ENCODE results near the gene RHOF.

The RHOF gene

GRCh38 chr12:121804417-121805111, 11.1 kb upstream of the RHOF start:
- DNase-seq (ENCODE audit: low read depth in 2 of 2): no peak

- DNase-seq (ENCODE audit: low read depth in 2 of 2): no peak
Measured at GRCh38 chr12:121803861-121804416, 10.5 kb upstream of the RHOF start, which contains the start of gene SETD1B. SETD1B (plus strand) TSS chr12:121804009; CDS start chr12:121804738, 729 bp downstream.

DNA sequence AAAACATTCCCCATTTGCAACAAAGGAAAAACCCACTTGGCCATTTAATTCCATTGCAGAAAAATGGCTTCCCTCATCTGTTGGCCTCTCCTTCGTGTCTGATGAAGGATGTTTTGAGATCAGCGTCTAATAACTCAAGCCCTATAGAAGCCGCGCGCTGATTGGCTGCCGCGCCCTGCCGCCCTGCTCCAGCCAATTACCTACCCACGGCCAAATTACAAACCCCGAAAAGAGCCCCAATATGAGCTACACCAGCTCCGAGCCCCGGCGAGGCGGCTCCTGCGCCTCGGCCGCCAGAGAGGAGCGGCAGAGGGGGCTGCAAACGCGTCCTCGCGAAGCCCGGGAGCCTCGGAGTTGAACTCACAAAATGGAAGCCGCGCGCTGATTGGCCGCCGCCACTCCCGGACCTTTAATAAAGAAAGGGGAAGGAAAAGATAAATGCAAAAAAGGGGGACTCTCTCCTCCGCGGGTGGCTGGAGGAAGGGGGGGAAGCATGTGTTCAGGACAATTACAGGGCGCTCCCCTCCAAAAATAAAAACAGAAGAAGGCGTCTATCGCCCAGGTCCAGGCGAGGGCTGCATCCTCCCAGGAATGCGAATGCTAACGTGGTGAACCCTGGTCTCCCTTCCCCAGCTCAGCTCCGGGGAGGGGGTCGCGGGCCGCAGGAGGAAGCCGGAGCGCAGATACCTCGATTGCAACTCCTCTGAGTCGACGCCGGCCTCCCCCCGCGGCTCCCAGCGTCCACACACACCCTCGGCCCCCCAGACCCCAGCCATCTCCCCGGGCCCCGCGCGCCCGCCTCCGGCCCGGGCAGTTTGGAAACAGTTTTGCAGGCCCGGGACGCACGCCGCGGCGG, 9.6 kb upstream of the RHOF start:
- DNase-seq (ENCODE audit: low read depth in 2 of 2): peak; percentile 72 to 75

DNA sequence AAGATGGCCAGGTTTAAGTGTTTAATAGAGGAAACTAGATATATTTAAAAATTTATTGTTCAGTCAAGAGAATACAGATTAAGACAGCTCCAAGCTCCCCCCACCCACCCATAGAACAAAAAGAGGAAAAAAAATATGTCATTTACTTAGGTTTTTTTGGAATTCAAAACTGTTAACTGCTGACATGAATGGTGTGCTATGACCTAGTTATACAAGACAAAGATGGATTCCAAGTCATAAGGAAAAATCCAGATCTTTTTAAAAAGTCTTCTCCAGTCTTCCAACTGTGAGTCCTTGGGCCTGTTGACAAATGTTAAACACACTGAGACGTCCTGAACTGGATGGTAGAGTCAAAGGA, 9.0 kb upstream of the RHOF start:
- DNase-seq (ENCODE audit: low read depth in 2 of 2): no peak

DNA sequence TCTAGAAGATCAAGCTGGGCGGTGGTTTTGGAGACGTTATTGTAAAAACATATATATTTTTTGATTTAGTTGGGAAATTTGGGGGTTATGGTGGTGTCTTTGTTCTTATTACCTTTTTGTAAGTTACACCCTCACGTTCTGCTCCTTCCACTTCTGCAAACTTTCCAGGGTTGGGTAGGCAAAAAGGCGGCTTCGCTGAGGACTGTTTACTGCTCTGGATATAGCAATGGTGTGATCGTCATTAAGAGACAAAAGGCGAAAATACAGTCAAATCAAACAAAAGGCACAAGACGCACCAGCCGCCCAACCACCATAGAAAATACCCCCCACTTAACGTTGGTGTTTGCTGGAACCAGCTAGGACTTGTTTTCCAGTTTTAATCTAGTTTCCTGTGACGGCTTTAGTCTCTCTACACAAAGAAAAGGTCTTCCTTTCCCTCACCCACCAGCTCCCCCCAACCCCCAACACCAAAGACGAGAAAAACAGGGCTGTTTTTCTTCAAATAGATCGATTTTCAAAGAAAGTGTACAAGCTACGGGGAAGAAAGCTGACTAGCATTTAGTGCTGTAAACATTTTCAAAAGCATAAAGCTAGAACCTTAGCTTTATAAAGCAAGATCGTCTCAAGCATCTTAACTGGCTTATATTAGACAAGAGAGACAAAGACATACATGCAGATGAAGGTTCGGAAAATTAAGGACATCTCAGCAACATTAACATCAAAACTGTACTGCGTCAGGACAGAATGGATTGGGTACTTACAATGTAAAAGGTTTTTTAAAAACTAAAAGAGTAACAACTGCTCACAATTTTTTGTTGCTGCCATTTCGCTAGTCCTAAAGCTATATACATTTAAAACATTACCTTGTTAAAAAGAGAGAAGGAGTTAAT, 8.4 kb upstream of the RHOF start:
- DNase-seq (ENCODE audit: low read depth in 2 of 2): no peak

DNA sequence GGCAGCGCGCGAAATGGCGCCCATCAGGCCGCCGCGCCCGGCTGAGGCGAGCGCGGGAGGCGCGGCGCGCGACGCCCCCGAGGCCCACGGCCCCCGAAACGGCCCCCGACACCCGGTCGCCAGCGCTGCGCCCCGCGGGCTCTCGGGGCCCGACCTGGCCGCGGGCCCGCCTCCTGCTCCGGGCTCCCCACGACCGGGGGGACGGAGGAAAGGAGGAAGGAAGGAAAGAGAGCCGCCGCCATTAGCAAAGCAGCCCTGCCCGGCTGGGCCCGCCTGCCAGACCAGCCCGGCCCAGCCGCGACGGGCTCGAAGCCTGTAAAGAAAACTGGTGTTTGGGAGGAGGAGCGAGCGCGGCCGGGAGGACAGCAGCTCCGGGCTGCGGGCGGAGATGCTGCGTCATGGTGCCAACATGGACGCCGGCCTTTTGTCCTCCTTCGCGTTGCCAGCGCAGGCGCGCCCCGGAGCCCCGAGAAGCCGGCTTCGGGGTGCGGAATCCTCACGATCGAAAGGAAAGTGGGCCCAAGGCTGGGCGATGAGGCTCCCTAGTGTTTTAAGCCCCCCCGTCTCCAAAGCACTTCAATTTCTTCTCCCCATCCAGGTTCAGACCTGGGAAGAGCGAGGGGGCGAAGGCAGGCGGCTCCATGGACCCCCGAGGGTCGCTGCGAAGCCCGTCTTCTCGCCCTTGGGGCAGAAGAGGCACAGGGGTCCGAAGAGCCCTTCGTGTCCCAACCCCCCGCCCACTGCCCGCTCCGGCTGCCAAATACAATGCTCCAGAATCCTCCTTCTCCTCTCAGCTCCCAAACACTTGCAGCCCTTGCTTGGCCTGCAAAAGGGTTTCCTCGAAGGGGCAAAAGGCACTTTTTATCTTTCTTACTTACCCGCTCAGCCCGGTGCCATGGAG, 7.5 kb upstream of the RHOF start:
- no peak for DNase-seq (ENCODE audit: low read depth in 2 of 2)

- no peak for DNase-seq (ENCODE audit: low read depth in 2 of 2)
Measured at GRCh38 chr12:121799842-121800693, 6.6 kb upstream of the RHOF start.

- DNase-seq (ENCODE audit: low read depth in 2 of 2): no peak
Measured at GRCh38 chr12:121799156-121799841, 5.8 kb upstream of the RHOF start.

- no peak for DNase-seq (ENCODE audit: low read depth in 2 of 2)
Measured at GRCh38 chr12:121798787-121799155, 5.3 kb upstream of the RHOF start.

DNA sequence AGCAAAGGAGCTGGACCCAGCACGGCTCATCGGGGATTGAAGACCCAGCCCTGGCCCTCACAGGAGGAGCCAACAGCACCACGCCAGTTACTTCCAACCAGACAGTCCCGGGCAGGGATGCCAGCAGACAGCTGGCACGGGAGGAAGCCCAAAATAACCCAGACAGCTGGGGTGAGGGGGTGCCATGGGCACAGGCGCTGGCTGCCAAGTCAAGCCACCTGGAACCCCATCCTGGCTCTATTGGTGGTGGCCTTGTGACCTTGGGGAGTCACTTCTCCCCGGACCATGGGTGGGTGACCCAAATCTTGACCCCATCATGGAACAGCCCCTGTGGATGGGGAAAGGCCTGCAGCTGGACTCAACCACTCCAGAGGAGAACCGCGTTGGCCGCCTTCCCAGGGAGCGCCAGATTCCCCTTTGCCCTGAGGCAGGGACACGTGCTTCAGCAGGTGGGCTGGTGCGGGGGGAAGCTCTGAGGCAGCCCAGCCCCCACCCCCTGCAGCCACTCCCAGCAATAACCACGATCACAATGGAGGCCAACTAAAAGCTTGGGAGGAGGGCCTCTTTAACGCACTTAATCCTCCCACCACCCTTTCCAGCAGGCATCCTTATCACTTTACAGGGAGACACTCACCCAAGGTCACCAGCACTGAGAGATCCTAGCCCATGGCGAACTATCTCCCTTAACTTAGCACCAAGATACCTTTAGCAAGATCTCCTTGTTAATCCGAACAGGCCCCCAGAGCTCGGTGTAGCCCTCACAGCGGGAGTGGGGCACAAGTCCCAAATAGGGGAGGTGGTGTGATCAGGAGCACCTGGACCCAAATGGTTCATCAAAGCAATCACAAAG, 4.7 kb upstream of the RHOF start:
- DNase-seq (ENCODE audit: low read depth in 2 of 2): no peak

DNA sequence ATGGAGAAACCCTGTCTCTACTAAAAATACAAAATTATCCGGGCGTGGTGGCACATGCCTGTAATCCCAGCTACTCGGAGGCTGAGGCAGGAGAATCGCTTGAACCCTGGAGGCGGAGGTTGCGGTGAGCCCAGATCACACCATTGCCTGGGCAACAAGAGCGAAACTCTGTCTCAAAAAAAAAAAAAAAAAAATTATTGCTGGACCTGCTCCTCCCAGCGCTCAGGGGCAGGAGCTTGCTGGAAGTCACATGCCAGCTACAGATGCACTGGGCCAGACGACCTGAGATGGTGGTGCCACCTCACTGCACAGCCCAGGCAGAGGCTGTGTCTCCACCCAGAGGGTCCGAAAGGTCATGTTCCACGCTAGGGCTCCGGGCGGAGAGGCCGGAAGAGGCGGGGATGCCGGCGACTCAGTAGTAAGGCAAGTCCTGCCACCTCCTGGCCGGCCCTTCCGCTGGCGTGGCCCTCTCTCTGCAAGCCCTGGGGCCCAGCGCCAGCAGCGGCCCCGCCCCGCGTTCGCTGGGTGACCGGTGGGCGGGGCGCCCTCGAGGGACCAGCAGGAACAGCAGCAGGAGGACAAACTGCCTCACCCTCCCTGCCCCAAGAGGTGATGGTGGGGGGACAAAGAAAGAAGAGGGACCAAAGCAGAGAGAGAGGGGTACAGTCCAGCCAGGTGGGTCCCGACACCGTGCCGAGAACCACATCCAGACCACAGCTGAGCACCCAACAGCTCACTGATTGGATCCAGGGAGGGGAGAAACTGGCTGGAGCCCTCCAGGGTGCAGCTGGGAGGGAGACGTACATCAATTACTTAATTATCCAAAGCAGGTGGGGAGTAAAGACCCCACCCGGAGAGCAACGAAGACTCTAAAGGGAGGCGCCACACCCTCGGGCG, 3.6 kb upstream of the RHOF start:
- no peak for DNase-seq (ENCODE audit: low read depth in 2 of 2)

DNA sequence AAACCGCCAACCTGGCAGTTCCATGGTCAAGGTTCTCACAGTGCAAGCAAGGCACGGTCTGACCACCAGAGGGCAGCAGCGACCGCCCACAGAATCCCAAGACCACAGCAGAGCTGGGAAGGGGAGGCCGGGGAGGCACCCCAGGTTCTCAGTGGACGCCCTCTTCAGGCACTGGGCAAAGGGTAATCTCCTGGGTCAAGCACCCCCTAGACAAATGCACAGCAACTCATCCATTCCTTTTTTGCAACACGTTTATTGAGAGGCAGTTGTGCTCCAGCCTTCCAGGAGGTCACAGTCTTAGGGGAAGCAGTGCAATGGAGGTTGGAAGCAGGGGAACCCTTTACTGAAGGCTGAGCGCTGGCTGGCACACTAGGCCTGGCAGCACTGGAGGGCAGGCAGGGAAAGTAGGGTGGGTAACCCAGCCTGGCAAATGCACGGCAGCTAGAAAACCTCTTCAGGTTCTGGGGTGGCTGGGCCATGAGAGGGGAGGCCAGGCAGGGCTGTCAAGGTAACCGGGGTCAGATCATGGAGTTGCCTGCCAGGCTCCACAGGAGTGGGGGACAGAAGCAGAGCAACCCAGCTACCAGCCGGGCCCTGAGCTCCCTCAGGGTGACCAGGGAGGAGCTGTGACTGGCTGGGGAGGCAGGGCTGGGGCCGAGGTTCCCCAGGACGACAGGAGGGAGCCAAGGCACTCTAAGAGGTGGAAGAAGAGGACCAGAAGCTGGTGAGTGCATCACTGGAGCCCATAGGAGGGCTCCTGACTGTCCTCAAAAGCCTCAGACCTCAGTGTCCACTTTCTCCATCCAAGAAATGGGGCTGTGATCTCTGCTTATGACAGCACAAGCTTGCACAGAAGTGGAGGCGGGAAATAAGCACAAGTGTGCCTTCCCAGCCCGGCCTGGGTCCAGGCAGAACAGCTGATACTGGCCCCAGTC, 1.8 kb upstream of the RHOF start:
- peak; percentile 68 to 75 for DNase-seq (ENCODE audit: low read depth in 2 of 2)

GRCh38 chr12:121794534-121795033, 1.1 kb upstream of the RHOF start:
- DNase-seq (ENCODE audit: low read depth in 2 of 2): no peak

GRCh38 chr12:121793838-121794533, 498 bp upstream of the RHOF start:
- DNase-seq (ENCODE audit: low read depth in 2 of 2): peak; percentile 89 to 90

Measured in activated CD8-positive, alpha-beta memory T cell treated with anti-CD3 and anti-CD28 coated beads for 4 hours (primary cell).